Glutamatergic neuron (in vitro differentiated cells): ENCODE data around the gene LAMC3. TPM values are rescaled to one million over a fixed set of nuclear protein-coding genes. Genes with fewer than 3 reads are reported as not detected.

ENCODE experiments used
- DNase-seq: peaks from one replicate; pipeline ENCODE4 v3.0.0; 2022
- H3K27ac Mint-ChIP-seq: one replicate; pipeline ENCODE4 v1.8.0; 2020; ENCODE audit warnings: mild to moderate bottlenecking, mixed read lengths, inconsistent platforms; ENCODE audit not compliant: unreplicated experiment
- H3K27me3 Mint-ChIP-seq: one replicate; pipeline ENCODE4 v1.8.0; 2020; ENCODE audit warnings: mild to moderate bottlenecking, moderate library complexity, mixed read lengths, inconsistent platforms; ENCODE audit not compliant: unreplicated experiment
- H3K36me3 Mint-ChIP-seq: one replicate; pipeline ENCODE4 v1.8.0; 2020; ENCODE audit warnings: mild to moderate bottlenecking, mixed read lengths, inconsistent platforms; ENCODE audit not compliant: unreplicated experiment
- H3K4me1 Mint-ChIP-seq: one replicate; pipeline ENCODE4 v1.8.0; 2020; ENCODE audit warnings: mild to moderate bottlenecking, low read depth, mixed read lengths, inconsistent platforms; ENCODE audit not compliant: unreplicated experiment
- H3K4me3 Mint-ChIP-seq: one replicate; pipeline ENCODE4 v1.8.0; 2020; ENCODE audit warnings: mild to moderate bottlenecking, mixed read lengths, inconsistent platforms; ENCODE audit not compliant: unreplicated experiment
- H3K9me3 Mint-ChIP-seq: one replicate; pipeline ENCODE4 v1.8.0; 2020; ENCODE audit warnings: mild to moderate bottlenecking, moderate library complexity, mixed read lengths, inconsistent platforms; ENCODE audit not compliant: unreplicated experiment
- total RNA-seq: library from RNA; stranded (reverse); fragmentation: NEBNext Ultra II Directional; extraction: Animal tissue kit (Norgen Biotek cat#: 25700); gene quantifications from one replicate; pipeline ENCODE4 v1.2.1, GENCODE V29; 2021; ENCODE audit not compliant: unreplicated experiment
- TF ChIP-seq, protein P1 (sequence below): fragments of 200-600 bp; sonication (generic); IDR thresholded peaks from one replicate; pipeline ENCODE4 v1.5.0; 2021; ENCODE audit not compliant: partially characterized antibody, unreplicated experiment

The LAMC3 gene
- total RNA-seq, 1 donor from 2014 or later: 0.17 TPM

DNA sequence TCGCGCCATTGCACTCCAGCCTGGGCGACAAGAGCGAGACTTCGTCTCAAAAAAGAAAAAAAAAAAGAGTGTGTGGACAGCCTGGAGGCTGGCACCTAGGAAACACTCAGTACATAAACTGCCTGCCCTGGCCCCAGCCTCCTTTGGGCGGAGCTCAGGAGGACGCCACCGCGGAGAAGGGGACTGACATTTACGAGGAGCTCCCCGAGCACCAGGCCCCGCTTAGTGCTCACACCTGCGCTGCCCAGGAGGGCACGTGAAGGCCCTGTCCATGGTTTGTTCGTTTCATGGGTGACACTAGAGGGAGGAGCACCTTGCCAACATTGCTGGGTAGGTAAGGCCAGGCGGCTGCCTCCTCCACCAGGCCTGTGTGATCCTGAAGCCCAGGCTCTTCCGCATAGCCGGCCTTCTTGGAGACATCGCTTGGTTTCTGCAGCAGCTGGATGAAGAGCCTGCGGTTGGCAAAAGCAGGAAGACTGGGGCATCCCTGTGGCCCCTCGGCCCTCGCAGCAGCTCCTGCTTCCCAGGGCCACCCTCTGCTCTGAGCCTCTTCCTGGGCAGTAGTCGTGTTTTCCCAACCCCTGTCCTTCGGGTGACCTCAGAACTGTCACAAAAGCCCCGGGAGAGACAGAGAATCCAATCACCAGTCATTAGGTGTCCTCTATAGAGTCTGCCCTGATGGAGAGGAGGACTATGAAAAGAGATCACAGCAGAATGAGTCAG, 26.2 kb upstream of the LAMC3 start:
- Mint-ChIP-seq H3K27ac (no peak overlapping the region), H3K4me1 (peaks cover 23% of the 10 kb centered on the region)

DNA sequence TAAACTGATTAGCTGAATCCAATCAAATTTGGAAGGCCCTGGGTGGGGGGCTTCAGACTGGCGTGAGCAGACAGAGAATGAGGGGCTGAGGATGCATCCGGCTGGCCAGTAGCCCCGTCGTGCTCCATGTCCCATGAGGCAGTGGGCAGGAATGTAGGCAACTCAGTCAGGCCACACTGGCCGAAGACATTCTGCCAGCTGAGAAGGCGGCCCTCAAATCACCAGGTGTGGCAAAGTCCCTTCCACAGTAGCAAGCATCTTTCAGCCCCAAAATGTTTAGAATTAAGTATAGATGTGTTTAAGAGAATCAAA, 25.7 kb upstream of the LAMC3 start:
- Mint-ChIP-seq H3K27ac (no peak overlapping the region), H3K27me3 (peaks cover 12% of the 10 kb centered on the region), H3K4me1 (peaks cover 23% of the 10 kb centered on the region), H3K9me3 (peaks cover 3% of the 10 kb centered on the region), H3K4me3 (no peak overlapping the region), H3K36me3 (no peaks in the 10 kb centered on the region)
- TF ChIP-seq, protein P1, sequence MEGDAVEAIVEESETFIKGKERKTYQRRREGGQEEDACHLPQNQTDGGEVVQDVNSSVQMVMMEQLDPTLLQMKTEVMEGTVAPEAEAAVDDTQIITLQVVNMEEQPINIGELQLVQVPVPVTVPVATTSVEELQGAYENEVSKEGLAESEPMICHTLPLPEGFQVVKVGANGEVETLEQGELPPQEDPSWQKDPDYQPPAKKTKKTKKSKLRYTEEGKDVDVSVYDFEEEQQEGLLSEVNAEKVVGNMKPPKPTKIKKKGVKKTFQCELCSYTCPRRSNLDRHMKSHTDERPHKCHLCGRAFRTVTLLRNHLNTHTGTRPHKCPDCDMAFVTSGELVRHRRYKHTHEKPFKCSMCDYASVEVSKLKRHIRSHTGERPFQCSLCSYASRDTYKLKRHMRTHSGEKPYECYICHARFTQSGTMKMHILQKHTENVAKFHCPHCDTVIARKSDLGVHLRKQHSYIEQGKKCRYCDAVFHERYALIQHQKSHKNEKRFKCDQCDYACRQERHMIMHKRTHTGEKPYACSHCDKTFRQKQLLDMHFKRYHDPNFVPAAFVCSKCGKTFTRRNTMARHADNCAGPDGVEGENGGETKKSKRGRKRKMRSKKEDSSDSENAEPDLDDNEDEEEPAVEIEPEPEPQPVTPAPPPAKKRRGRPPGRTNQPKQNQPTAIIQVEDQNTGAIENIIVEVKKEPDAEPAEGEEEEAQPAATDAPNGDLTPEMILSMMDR: no peak
- DNase-seq: no peak

More for the DNA sequence above, 26.2 kb upstream of the LAMC3 start:
- Mint-ChIP-seq H3K36me3 (no peaks in the 10 kb centered on the region), H3K4me3 (no peak overlapping the region), H3K27me3 (peaks cover 10% of the 10 kb centered on the region), H3K9me3 (peaks cover 3% of the 10 kb centered on the region)
- no peak for DNase-seq
- TF ChIP-seq, protein P1: no peak

DNA sequence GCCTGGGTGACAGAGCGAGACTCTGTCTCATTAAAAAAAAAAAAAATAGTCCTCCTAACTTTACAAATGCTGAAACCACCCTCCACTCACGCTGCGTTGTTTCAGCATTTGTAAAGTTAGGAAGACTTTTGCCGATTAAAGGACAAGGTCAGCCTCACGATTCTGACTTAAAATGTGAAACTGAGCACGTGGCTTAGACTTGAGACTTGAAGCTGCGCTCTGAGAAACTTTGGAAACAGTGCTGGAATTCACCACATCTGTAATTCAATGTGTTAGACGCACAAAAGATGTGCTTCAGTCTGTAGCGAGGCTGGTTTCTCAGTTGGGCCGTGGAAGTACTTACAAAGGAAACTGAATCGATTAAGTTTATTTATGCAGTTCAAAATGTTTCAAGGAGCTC, 25.0 kb upstream of the LAMC3 start:
- peaks cover 29% of the 10 kb centered on the region for H3K4me1 Mint-ChIP-seq
- no peak overlapping the region for H3K4me3 Mint-ChIP-seq
- no peak overlapping the region for H3K27ac Mint-ChIP-seq
- peaks cover 6% of the 10 kb centered on the region for H3K9me3 Mint-ChIP-seq
- no peaks in the 10 kb centered on the region for H3K36me3 Mint-ChIP-seq
- TF ChIP-seq, protein P1: no peak
- peaks cover 12% of the 10 kb centered on the region for H3K27me3 Mint-ChIP-seq
- no peak for DNase-seq

DNA sequence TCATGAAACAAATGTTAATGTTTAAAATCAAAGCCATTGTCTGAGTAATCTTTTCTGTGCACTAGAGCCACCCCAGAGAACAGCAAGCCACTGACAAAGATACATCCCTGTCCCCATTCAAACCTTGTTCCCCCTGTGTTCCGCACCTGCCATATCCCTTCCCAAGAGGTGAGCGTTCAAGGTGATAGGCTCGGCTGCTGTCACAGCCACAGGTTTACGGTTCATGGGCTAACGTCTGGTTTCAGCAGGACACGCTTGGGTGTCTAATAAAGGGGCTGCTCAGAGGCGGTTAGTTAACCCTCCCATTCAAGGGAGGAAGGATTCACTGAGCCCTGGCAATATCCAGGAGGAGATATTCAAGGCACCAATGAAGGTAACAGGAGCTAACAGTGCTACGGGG, 24.5 kb upstream of the LAMC3 start:
- peaks cover 12% of the 10 kb centered on the region for H3K27me3 Mint-ChIP-seq
- H3K36me3 Mint-ChIP-seq: no peaks in the 10 kb centered on the region
- H3K27ac Mint-ChIP-seq: no peak overlapping the region
- no peak for DNase-seq
- peaks cover 6% of the 10 kb centered on the region for H3K9me3 Mint-ChIP-seq
- no peak overlapping the region for H3K4me3 Mint-ChIP-seq
- TF ChIP-seq, protein P1: no peak
- peaks cover 27% of the 10 kb centered on the region for H3K4me1 Mint-ChIP-seq

DNA sequence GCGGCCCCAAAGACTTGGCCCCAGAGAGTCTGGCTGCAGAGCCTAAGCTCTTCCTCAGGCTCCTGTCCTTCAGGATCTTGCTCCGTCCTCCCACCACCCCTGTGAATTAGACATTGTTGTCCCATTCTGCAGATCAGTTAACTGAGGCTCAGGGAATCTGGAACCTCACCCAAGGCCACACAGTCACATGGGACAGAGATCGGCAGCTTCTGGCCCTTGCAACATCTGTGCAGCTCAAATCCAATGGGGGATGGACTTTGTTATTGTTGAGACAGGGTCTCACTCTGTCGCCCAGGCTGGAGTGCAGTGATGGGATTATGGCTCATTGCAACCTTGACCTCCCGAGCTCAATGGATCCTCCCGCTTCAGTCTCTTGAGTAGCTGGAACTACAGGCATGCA, 23.9 kb upstream of the LAMC3 start:
- no peak for DNase-seq
- Mint-ChIP-seq H3K4me3 (no peak overlapping the region), H3K27me3 (peaks cover 11% of the 10 kb centered on the region), H3K27ac (no peak overlapping the region), H3K36me3 (no peaks in the 10 kb centered on the region), H3K9me3 (peaks cover 6% of the 10 kb centered on the region), H3K4me1 (peaks cover 27% of the 10 kb centered on the region)
- TF ChIP-seq, protein P1: no peak
